ENCODE data around the gene KDM2B. TPM values are rescaled to one million over a fixed set of nuclear protein-coding genes. Genes with fewer than 3 reads are reported as not detected.

Gene KDM2B
- total RNA-seq, 1 experiment from 2014 or later: 49.3 TPM

- Histone ChIP-seq H3K9me3 (ENCODE audit: low read depth, low read length, poor library complexity, severe bottlenecking) (no peaks in the 10 kb centered on the region), H3K27me3 (replicated peaks; ENCODE audit: insufficient read depth, low read depth, low read length, poor library complexity) (no peaks in the 10 kb centered on the region), H3K4me1 (ENCODE audit: insufficient read depth, low read length, poor library complexity, severe bottlenecking) (peaks cover 5% of the 10 kb centered on the region), H3K36me3 (ENCODE audit: insufficient read depth, low read length, poor library complexity, severe bottlenecking) (no peaks in the 10 kb centered on the region), H3K4me3 (ENCODE audit: low read depth, low read length, poor library complexity, severe bottlenecking) (no peak overlapping the region), H3K27ac (ENCODE audit: low read depth, low read length, poor library complexity, severe bottlenecking) (no peak overlapping the region)
- BruUV-seq (replicated peaks): no TSS peak
- POLR2A ChIA-PET (ENCODE audit: low non-redundant PET): no interaction called here
- CTCF ChIA-PET: interaction anchor here (0.7 kb wide), 1 partner anchor 491 kb away, joined by 4 read pairs; no protein-coding TSS in a partner anchor
- no peak for DNase-seq (ENCODE audit: low spot score)
- TF ChIP-seq, protein P1, sequence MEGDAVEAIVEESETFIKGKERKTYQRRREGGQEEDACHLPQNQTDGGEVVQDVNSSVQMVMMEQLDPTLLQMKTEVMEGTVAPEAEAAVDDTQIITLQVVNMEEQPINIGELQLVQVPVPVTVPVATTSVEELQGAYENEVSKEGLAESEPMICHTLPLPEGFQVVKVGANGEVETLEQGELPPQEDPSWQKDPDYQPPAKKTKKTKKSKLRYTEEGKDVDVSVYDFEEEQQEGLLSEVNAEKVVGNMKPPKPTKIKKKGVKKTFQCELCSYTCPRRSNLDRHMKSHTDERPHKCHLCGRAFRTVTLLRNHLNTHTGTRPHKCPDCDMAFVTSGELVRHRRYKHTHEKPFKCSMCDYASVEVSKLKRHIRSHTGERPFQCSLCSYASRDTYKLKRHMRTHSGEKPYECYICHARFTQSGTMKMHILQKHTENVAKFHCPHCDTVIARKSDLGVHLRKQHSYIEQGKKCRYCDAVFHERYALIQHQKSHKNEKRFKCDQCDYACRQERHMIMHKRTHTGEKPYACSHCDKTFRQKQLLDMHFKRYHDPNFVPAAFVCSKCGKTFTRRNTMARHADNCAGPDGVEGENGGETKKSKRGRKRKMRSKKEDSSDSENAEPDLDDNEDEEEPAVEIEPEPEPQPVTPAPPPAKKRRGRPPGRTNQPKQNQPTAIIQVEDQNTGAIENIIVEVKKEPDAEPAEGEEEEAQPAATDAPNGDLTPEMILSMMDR (conservative IDR thresholded peaks at IDR 0.05; ENCODE audit: low read depth, low read length): no peak
- no peak for TF ChIP-seq EZH2 (IDR thresholded peaks at IDR 0.05; ENCODE audit: borderline replicate concordance, low read depth, low read length, poor library complexity, severe bottlenecking)
- intact Hi-C loops (cut with micrococcal nuclease; ENCODE audit: unreplicated experiment): no loop called here
Measured at GRCh38 chr12:121495746-121496145, 85.1 kb downstream of the KDM2B start.

- H3K4me1 ChIP-seq (ENCODE audit: insufficient read depth, low read length, poor library complexity, severe bottlenecking): no peaks in the 10 kb centered on the region
- intact Hi-C loops (cut with micrococcal nuclease; ENCODE audit: unreplicated experiment): no loop called here
- H3K27ac ChIP-seq (ENCODE audit: low read depth, low read length, poor library complexity, severe bottlenecking): no peak overlapping the region
- TF ChIP-seq EZH2 (IDR thresholded peaks at IDR 0.05; ENCODE audit: borderline replicate concordance, low read depth, low read length, poor library complexity, severe bottlenecking): no peak
- TF ChIP-seq, protein P1 (conservative IDR thresholded peaks at IDR 0.05; ENCODE audit: low read depth, low read length): peak; percentile 89
- no peaks in the 10 kb centered on the region for H3K27me3 ChIP-seq (replicated peaks; ENCODE audit: insufficient read depth, low read depth, low read length, poor library complexity)
- no peaks in the 10 kb centered on the region for H3K9me3 ChIP-seq (ENCODE audit: low read depth, low read length, poor library complexity, severe bottlenecking)
- no peak overlapping the region for H3K4me3 ChIP-seq (ENCODE audit: low read depth, low read length, poor library complexity, severe bottlenecking)
- H3K36me3 ChIP-seq (ENCODE audit: insufficient read depth, low read length, poor library complexity, severe bottlenecking): no peaks in the 10 kb centered on the region
- ChIA-PET POLR2A (ENCODE audit: low non-redundant PET) (no interaction called here), CTCF (interaction anchor here (0.6 to 1.0 kb wide), 3 partner anchors 12 to 292 kb away, joined by 3 read pairs; no protein-coding TSS in a partner anchor)
- no TSS peak for BruUV-seq (replicated peaks)
- DNase-seq (ENCODE audit: low spot score): peak; percentile 66
Measured at GRCh38 chr12:121494093-121494787, 86.6 kb downstream of the KDM2B start.

DNA sequence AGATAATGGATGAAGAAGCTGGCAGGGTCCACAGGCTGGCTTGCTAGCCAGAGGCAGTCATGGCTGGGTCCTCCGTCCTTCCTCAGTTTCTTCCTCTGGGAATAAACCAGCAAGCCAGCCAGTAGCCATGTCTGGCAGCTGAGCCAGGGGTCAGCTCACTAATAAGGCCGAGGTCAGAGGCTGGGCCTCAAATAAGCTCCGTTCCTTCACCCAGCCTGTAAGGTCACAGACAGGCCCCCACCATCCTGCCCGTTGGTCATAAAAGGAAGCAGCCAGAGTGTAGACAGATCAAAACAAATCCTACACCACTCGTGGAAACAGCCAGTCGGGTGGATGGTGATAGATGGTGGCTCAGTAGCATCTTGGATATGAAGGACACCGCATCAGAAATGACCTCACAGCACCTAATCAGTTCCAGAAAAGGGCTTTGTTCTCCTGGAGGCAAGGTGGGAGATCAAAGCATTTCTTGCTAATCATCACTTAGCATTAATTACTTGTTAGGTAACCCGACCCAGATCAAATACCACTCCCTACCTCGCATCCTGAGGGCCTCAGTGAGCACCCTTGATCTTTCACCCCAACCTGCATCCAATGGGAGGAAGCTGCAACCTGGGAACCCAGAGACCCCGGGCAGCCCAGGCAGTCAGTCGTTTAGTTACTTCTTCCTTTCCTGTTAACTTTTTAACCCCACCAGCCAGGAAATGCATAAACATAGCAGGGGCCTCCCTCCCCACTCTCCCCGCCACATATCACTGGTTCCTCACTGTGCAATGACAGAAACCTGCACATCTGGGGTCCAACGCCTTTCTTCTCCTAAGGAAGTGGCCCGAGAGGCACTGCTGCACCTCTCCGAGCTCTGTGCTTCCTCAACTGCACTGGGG lies 90.2 kb downstream of the KDM2B start:
- no peaks in the 10 kb centered on the region for H3K4me1 ChIP-seq (ENCODE audit: insufficient read depth, low read length, poor library complexity, severe bottlenecking)
- DNase-seq (ENCODE audit: low spot score): no peak
- ChIA-PET CTCF (no interaction called here), POLR2A (ENCODE audit: low non-redundant PET) (no interaction called here)
- TSS peak; percentile 19 for BruUV-seq (replicated peaks)
- TF ChIP-seq, protein P1 (conservative IDR thresholded peaks at IDR 0.05; ENCODE audit: low read depth, low read length): no peak
- no peak for TF ChIP-seq EZH2 (IDR thresholded peaks at IDR 0.05; ENCODE audit: borderline replicate concordance, low read depth, low read length, poor library complexity, severe bottlenecking)
- H3K9me3 ChIP-seq (ENCODE audit: low read depth, low read length, poor library complexity, severe bottlenecking): no peaks in the 10 kb centered on the region
- no peak overlapping the region for H3K27ac ChIP-seq (ENCODE audit: low read depth, low read length, poor library complexity, severe bottlenecking)
- intact Hi-C loops (cut with micrococcal nuclease; ENCODE audit: unreplicated experiment): no loop called here
- no peaks in the 10 kb centered on the region for H3K36me3 ChIP-seq (ENCODE audit: insufficient read depth, low read length, poor library complexity, severe bottlenecking)
- no peak overlapping the region for H3K4me3 ChIP-seq (ENCODE audit: low read depth, low read length, poor library complexity, severe bottlenecking)
- no peaks in the 10 kb centered on the region for H3K27me3 ChIP-seq (replicated peaks; ENCODE audit: insufficient read depth, low read depth, low read length, poor library complexity)
